Lower leg skin (tissue), 4 donors: ENCODE measurements around the gene SLC12A3. TPM values are rescaled to one million over a fixed set of nuclear protein-coding genes. Genes with fewer than 3 reads are reported as not detected.
A peak's percentile ranks its signal among the peaks of the same experiment; 100 is the strongest.
"Not testable (repeated sequence)": the region's sequence is repeated elsewhere in the genome, so short reads cannot be mapped to it uniquely, and the experiment has no call there.

ENCODE experiments used
- DNase-seq, 2 donors: peaks; one replicate each; pipeline ENCODE4 v3.0.0-alpha.2; 2019; ENCODE audit warnings: low spot score in 2 of 2
- H3K4me3 ChIP-seq: fragments of 200-600 bp; sonication (generic); 2 replicates; pipeline ENCODE4 v1.5.1; 2017; ENCODE audit warnings: mild to moderate bottlenecking, low read depth; ENCODE audit not compliant: poor library complexity, severe bottlenecking
- CTCF ChIP-seq, 3 donors: fragments of 450-650 bp; IDR thresholded peaks; one replicate each; pipeline ENCODE4 v1.5.1; 2016; ENCODE audit warnings: antibody characterized with exemption in 3 of 3, mild to moderate bottlenecking in 3 of 3, moderate library complexity in 2 of 3
- POLR2A ChIP-seq, 2 donors: fragments of 450-650 bp; IDR thresholded peaks; one replicate each; pipeline ENCODE4 v1.6.1; 2016 to 2017; ENCODE audit warnings: antibody characterized with exemption in 2 of 2, mild to moderate bottlenecking in 1 of 2, moderate library complexity in 1 of 2
- WGBS, 2 donors: methylation state at CpG; one replicate each; pipeline ENCODE4 v1.1.5; 2018; 5-methylcytosine and 5-hydroxymethylcytosine counted together
- intact Hi-C: fragments of 100-400 bp; cut with DNase I; formaldehyde crosslinking; loops from one replicate; pipeline ENCODE4 v1.15.0; 2023; ENCODE audit warnings: low total_unique reads
- total RNA-seq, 4 donors: library from RNA; depleted of rRNA; stranded (reverse); fragments of >200 nt; gene quantifications; one replicate each; pipeline ENCODE4 v1.1.0, GENCODE V29; 2016

The SLC12A3 gene
- total RNA-seq, 4 donors from 2014 or later, result not detected

- peak; percentile 98 to 100 for DNase-seq
- 0 to 1% methylated on average over 22 to 24 of the region's 83 CpGs for WGBS, 2 donors
- TF ChIP-seq POLR2A (IDR thresholded peaks at IDR 0.05) (peak in 1 of 2 donors; percentile 72), CTCF (IDR thresholded peaks at IDR 0.05) (peak in 1 of 3 donors; percentile 59)
- intact Hi-C loops, result no loop called here
- peak within 1 kb of the TSS; percentile 99 for H3K4me3 ChIP-seq
Measured at GRCh38 chr16:56931892-56932720, 67.1 kb downstream of the SLC12A3 start, which contains the start of gene HERPUD1. Gene HERPUD1 (plus strand): TSS chr16:56932142. CDS start chr16:56932245, 103 bp downstream.

DNA sequence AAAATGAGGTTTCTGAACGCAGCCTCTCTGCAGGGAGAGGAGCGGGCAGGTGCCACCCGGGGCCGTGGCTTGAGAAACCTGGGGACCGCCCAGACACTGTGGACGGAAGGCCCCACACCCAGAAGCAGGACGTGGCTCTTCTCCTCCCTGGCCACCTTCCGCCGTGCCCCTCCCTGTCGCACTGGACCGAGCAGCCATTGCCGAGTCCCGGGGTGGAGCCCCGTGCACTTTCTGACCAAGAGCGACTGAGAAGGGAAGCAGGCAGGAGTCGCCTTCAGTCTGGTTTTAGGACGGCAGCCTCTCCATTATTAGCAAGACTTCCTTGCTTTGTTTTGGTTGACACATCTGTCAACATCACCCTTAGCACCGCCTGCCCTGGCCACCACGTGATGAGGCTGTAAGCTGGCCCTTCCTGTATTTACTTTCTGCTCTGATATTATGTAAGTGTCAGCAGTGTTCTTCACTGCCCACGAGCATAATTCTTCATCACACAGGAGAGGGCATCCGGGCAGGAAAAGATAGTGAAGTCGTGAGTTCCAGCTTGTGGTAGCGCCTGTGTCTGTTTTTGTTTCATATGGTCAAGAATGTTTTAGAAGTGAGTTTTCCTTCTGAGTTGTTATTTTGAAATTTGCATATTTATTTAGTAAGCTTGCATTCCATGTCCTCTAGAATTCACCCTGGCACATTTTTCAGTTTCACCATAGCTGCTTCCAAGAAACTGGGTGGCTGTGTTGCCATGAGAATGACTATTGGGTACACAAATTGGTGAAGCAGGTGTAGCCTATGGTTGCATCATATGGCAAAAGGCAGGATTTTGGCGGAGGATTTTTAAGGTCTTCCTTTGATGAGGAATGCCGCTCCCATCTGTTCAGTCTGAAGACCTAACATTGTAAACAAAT is 68.0 kb downstream of the SLC12A3 start:
- 1 to 2% methylated on average over 13 to 25 of the region's 25 CpGs for WGBS, 2 donors
- DNase-seq, result peak; percentile 89 to 95
- intact Hi-C loops, result no loop called here
- H3K4me3 ChIP-seq, result peak overlapping the region; percentile 99
- TF ChIP-seq CTCF (IDR thresholded peaks at IDR 0.05), result no peak
- no peak for TF ChIP-seq POLR2A (IDR thresholded peaks at IDR 0.05)

DNA sequence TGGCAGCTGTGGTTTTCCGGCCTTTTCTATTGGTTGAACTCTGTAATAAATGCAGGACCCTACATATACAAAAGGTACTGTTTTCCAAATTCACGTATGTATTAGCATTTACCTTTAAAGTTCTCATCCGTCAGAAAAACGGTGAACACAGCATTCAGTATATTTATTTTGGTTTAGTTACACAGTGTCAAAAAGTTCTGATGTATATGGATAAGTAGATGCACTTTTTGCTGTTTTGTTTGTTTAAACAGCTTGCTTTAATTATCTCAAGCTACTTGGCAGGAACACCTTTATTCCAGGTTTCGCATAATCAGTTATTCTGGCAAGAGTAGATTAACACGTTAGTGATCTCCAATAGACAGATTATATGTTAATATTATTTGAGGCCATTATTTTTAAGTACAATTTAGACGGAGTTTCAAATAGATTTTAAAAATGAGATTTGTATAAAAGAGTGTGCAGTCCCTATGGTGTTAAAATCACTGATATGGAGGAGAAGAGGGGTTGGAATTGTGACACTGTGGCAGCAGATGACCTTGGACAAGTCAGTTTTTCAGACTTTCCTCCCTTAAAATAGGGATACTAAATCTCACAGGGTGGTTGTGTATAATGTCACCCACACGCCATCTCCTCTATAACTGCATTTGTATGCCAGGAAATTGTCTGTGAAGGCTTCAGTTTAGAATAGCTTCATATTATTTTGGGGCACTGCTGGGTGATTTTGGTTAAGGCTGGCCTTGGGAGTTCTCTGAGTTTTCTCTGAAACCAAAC is 69.0 kb downstream of the SLC12A3 start:
- H3K4me3 ChIP-seq, result no peak overlapping the region
- WGBS, 2 donors, result 15 to 17% methylated on average over 8 of the region's 8 CpGs
- no peak for DNase-seq
- TF ChIP-seq POLR2A (IDR thresholded peaks at IDR 0.05) (no peak), CTCF (IDR thresholded peaks at IDR 0.05) (no peak)
- intact Hi-C loops, result no loop called here

DNA sequence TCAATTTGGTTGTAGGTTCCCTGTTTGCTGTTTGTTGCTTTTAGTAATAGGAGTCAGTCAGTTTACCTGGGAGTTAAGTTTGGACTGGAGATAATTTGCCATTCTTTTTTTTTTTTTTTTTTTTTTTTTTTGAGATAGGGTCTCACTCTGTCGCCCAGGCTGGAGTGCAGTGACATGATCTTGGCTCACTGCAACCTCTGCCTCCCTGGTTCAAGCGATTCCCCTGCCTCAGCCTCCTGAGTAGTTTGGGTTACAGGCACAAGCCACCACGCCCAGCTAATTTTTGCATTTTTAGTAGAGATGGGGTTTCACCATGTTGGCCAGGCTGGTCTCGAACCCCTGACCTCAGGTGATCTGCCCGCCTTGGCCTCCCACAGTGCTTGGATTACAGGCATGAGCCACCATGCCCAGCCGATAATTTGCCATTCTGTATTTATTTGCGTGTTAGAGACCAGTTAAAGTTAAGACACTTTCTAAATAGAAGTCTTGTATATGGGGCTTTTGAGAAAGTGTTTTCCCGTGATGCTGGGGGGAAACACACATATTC is 69.7 kb downstream of the SLC12A3 start:
- intact Hi-C loops, H3K4me3 ChIP-seq: not testable (repeated sequence)
- 42 to 63% methylated on average over 8 of the region's 8 CpGs for WGBS, 2 donors

GRCh38 chr16:56935201-56935600 is 70.2 kb downstream of the SLC12A3 start:
- intact Hi-C loops, result no loop called here
- DNase-seq, result no peak
- H3K4me3 ChIP-seq, result no peak overlapping the region
- TF ChIP-seq CTCF (IDR thresholded peaks at IDR 0.05), result no peak
- TF ChIP-seq POLR2A (IDR thresholded peaks at IDR 0.05), result no peak
- 46 to 48% methylated on average over 5 of the region's 5 CpGs for WGBS, 2 donors

More for the DNA sequence above, 69.7 kb downstream of the SLC12A3 start:
- DNase-seq, result not testable (repeated sequence)
